Measurements from ENCODE around the gene ARHGAP1.
"Not testable (repeated sequence)": the region's sequence is repeated elsewhere in the genome, so short reads cannot be mapped to it uniquely, and the experiment has no call there.

ARHGAP1 gene

DNA sequence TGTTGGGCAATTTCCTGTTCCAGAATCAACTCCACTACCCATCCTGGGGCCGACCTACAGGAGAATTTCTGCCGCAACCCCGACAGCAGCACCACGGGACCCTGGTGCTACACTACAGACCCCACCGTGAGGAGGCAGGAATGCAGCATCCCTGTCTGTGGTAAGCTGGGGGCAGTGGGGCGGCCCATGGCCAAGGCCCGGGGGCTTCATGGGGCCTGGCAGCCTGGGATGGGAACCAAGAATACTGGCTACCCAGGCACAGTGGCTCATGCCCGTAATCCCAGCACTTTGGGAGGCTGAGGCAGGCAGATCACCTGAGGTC is 22.9 kb upstream of the ARHGAP1 start:
- no peak for DNase-seq (ENCODE audit: low spot score)
- no peak overlapping the region for H3K4me3 ChIP-seq
- TF ChIP-seq, protein P1, sequence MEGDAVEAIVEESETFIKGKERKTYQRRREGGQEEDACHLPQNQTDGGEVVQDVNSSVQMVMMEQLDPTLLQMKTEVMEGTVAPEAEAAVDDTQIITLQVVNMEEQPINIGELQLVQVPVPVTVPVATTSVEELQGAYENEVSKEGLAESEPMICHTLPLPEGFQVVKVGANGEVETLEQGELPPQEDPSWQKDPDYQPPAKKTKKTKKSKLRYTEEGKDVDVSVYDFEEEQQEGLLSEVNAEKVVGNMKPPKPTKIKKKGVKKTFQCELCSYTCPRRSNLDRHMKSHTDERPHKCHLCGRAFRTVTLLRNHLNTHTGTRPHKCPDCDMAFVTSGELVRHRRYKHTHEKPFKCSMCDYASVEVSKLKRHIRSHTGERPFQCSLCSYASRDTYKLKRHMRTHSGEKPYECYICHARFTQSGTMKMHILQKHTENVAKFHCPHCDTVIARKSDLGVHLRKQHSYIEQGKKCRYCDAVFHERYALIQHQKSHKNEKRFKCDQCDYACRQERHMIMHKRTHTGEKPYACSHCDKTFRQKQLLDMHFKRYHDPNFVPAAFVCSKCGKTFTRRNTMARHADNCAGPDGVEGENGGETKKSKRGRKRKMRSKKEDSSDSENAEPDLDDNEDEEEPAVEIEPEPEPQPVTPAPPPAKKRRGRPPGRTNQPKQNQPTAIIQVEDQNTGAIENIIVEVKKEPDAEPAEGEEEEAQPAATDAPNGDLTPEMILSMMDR (IDR thresholded peaks at IDR 0.05), result no peak
- H3K27ac ChIP-seq, result no peak overlapping the region

- DNase-seq (ENCODE audit: low spot score), result no peak
- TF ChIP-seq, protein P1 (IDR thresholded peaks at IDR 0.05), result no peak
- Histone ChIP-seq H3K27ac (no peak overlapping the region), H3K4me3 (no peak overlapping the region)
These were observed 22.3 kb upstream of the ARHGAP1 start for GRCh38 chr11:46722566-46723358.

DNA sequence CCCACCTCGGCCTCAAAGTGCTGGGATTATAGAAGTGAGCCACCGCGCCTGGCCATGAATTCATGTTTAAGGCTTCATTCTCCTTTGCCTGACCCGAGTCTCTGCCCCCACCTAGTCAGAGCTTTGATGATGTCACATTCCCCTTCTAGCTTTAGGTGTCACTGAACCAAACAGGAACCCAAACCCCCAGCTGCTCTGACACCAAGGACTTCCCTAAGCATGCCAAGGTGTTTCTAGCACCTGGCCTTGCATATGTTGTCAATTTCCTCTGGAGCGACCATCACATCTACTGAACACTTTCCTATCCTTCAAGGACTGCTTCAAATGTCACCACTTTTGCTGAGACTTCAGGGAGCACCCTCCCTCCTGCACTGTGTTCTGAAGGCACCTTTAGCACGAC is 20.9 kb upstream of the ARHGAP1 start:
- Histone ChIP-seq H3K27ac (no peak overlapping the region), H3K4me3 (no peak overlapping the region)
- TF ChIP-seq, protein P1 (IDR thresholded peaks at IDR 0.05), result no peak
- no peak for DNase-seq (ENCODE audit: low spot score)

- no peak for DNase-seq (ENCODE audit: low spot score)
- Histone ChIP-seq H3K4me3 (no peak overlapping the region), H3K27ac (no peak overlapping the region)
- TF ChIP-seq, protein P1 (IDR thresholded peaks at IDR 0.05), result no peak
These were observed 19.3 kb upstream of the ARHGAP1 start for GRCh38 chr11:46719543-46720218.

- DNase-seq (ENCODE audit: low spot score), result no peak
- TF ChIP-seq, protein P1 (IDR thresholded peaks at IDR 0.05), result no peak
- H3K4me3 ChIP-seq, result no peak within 1 kb of the TSS
- H3K27ac ChIP-seq, result no peak within 1 kb of the TSS
These were observed 18.7 kb upstream of the ARHGAP1 start, which contains the start of gene F2 for GRCh38 chr11:46719048-46719542. F2 (plus strand) TSS chr11:46719213; CDS start chr11:46719236, 23 bp downstream.

DNA sequence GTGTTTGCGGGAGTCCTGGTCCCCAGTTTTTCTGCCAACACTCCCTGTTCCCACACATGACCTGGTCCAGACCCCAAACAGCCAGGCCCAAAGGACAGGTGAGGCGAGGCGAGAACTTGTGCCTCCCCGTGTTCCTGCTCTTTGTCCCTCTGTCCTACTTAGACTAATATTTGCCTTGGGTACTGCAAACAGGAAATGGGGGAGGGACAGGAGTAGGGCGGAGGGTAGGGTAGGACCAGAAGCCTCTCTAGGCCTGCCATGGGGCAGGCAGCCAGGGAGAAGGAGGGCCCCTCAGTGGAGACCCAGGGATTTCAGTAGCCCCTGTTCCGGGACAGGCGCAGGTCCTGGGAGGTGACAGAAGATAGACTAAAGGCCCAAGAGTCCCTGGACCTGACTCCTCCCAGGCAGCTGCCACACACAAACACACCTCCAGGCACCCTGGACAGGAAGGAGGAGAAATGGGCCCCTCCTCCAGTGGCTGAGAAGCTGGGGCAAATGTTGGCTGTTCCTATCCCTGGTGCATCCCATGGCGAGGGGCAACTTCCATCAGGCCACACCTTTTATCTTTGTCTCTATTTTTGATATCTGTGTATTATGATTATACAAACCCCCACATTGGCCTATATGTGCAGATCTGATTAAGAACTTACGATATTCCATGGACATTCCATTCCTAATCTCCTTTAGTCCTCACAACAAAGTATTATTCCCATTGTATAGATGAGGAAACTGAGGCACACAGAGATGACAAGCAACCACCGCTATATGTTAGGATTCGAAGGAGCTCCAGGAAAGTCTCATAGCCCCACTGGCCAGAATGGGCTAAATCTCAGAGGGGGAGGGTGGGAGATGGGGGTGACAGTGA is 18.0 kb upstream of the ARHGAP1 start:
- TF ChIP-seq, protein P1 (IDR thresholded peaks at IDR 0.05), result no peak
- DNase-seq (ENCODE audit: low spot score), result no peak
- Histone ChIP-seq H3K4me3 (no peak overlapping the region), H3K27ac (no peak overlapping the region)

DNA sequence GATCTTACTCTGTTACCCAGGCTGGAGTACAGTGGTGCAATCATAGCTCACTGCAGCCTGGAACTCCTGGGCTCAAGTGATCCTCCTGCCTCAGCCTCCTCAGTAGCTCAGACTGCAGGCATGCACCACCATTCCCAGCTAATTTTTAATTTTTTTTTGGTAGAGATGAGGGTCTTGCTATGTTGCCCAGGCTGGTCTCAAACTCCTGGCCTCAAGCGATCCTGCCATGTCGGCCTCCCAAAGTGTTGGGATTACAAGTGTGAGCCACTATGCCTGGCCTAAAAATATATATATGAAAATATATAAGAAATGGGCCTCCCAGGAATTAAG is 17.4 kb upstream of the ARHGAP1 start:
- DNase-seq (ENCODE audit: low spot score); H3K27ac ChIP-seq; H3K4me3 ChIP-seq: not testable (repeated sequence)
